IPS-15b (cell line): ENCODE measurements around the gene HDAC10.
A peak's percentile ranks its signal among the peaks of the same experiment; 100 is the strongest.

ENCODE experiments used
- H3K27me3 ChIP-seq: one replicate; pipeline ENCODE4 v1.6.1; 2013; ENCODE audit warnings: low read length; ENCODE audit not compliant: control insufficient read depth, insufficient read depth
- H3K36me3 ChIP-seq: one replicate; pipeline ENCODE4 v1.6.1; 2013; ENCODE audit warnings: low read length; ENCODE audit not compliant: control insufficient read depth, insufficient read depth
- H3K4me1 ChIP-seq: one replicate; pipeline ENCODE4 v1.6.1; 2013; ENCODE audit warnings: mild to moderate bottlenecking, low read length; ENCODE audit not compliant: control insufficient read depth, insufficient read depth
- H3K4me3 ChIP-seq: one replicate; pipeline ENCODE4 v1.5.1; 2013; ENCODE audit warnings: low read depth, low read length
- H3K9ac ChIP-seq: one replicate; pipeline ENCODE4 v1.6.1; 2013; ENCODE audit warnings: low read depth, mild to moderate bottlenecking, low read length
- H3K9me3 ChIP-seq: one replicate; pipeline ENCODE4 v1.6.1; 2013; ENCODE audit warnings: mild to moderate bottlenecking, low read length; ENCODE audit not compliant: control insufficient read depth, insufficient read depth

HDAC10 gene

DNA sequence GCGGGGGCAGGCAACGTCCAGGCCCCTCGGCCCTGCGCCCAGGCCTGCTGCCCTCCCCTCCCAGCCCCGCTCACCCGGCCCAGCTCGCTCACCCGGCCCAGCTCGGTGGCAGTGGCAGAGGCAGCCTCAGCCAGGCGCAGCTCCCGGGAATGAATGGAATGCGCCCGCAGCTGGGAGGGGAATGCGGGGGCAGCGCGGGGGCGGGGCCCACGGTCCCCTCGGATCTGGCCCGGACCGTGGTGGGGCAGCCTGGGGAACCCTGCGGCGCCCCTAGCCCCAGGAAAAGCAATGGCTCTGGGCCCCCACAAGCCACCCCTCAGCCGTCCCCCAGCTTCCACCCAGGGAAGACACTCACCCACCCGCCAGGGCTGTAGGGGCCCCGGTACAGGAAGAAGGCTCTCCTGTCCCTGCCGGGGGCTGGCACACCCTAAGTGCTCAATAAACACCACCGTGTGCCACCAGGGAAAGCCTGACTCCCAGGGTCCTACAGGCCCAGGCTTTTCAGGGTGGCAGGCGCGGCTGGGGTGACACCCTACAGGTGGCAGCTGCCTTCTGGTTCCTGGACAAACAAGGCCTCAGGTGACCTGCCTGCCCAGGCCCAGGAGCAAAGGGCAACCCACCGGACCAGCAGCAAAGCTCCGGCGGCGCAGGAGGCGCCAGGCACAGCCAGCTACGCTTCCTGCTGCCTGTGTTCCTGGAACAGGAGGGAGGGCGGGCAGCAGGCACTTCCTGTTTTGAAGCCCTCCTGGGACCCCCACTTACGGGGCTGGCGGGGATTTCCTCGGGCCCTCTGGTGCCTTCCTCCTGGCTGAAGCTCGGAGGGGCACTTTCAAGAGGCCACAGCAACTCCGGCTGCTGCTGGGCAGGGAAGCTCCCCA is 42.6 kb upstream of the HDAC10 start:
- H3K4me1 ChIP-seq: peaks cover 4% of the 10 kb centered on the region
- H3K9ac ChIP-seq: peak overlapping the region; percentile 60
- H3K4me3 ChIP-seq: no peak overlapping the region
- no peaks in the 10 kb centered on the region for H3K27me3 ChIP-seq
- H3K9me3 ChIP-seq: no peaks in the 10 kb centered on the region
- peaks cover 24% of the 10 kb centered on the region for H3K36me3 ChIP-seq

DNA sequence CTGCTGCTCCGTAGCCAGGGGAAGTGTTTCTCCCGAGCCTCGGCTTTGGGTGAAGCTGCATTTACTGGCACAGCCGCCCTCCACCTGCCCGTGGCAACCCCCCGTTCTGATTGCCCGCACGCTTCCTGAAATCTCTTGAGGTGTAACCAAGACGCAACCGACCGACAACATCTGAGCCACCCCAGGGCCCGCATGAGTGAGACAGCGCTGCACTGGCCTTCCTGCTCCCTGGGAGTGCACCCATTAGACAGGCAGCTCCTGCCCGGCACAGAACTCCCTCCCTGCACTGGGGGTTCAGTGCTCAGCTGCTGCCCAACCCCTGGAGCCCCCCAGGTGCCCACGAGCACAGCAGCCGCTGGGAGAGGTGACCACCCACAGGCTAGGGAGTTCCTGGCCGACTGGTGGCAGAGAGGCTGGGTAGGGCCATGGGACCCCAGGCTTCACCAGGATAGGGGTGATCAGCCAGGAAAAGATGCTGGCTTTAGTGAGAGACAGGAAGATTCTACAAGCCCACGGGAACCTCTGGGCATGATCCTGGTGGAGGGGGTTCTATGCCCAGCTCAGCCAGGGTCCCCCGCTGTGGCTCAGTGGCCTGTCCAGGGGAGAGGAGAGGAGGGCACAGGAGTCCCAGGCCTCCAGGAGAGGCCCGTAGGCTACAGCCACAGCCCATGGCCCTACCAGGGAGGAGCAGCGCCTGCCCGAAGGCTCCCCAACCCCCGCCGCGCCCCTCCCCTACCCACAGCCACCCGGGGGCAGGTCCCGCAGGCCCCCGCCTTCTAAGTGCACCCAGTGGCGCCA is 41.8 kb upstream of the HDAC10 start:
- Histone ChIP-seq H3K4me1 (peaks cover 4% of the 10 kb centered on the region), H3K9me3 (no peaks in the 10 kb centered on the region), H3K36me3 (peaks cover 30% of the 10 kb centered on the region), H3K27me3 (no peaks in the 10 kb centered on the region), H3K9ac (peak overlapping the region; percentile 37), H3K4me3 (no peak overlapping the region)

DNA sequence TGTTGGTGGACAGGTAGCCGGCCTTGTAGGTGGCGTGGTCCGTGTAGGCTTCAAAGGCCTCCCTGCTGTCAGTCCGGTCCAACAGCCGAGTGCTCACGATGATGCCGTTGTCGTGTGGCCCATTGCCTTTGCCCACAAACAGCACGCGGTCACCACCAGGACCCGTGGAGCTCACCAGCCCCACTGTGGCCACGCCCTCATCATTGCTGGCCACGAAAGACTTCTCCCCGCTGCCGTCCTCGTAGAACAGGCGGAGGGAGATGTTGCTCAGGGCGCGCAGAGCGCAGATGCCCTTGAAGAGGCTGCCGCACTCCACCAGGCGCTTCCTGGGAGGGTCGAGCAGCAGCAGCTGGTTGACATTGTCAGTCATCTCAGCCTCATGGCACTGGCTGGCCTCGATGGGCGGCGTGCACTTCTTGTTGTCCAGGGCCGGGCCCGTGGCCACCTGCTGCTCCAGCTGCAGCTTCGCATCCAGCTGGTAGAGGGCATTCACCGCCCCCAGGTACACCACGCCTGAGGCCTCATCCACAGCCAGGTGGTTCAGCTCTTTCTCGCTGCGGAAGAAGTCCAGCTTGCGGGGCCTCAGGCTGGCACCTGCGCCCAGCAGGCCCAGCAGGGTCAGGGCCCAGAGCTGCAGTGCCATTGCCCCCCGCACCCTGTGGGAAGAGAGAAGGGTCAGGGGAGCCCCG is 39.0 kb upstream of the HDAC10 start:
- no peak overlapping the region for H3K9ac ChIP-seq
- peaks cover 4% of the 10 kb centered on the region for H3K4me1 ChIP-seq
- H3K4me3 ChIP-seq: no peak overlapping the region
- no peaks in the 10 kb centered on the region for H3K27me3 ChIP-seq
- H3K9me3 ChIP-seq: no peaks in the 10 kb centered on the region
- H3K36me3 ChIP-seq: peaks cover 43% of the 10 kb centered on the region

DNA sequence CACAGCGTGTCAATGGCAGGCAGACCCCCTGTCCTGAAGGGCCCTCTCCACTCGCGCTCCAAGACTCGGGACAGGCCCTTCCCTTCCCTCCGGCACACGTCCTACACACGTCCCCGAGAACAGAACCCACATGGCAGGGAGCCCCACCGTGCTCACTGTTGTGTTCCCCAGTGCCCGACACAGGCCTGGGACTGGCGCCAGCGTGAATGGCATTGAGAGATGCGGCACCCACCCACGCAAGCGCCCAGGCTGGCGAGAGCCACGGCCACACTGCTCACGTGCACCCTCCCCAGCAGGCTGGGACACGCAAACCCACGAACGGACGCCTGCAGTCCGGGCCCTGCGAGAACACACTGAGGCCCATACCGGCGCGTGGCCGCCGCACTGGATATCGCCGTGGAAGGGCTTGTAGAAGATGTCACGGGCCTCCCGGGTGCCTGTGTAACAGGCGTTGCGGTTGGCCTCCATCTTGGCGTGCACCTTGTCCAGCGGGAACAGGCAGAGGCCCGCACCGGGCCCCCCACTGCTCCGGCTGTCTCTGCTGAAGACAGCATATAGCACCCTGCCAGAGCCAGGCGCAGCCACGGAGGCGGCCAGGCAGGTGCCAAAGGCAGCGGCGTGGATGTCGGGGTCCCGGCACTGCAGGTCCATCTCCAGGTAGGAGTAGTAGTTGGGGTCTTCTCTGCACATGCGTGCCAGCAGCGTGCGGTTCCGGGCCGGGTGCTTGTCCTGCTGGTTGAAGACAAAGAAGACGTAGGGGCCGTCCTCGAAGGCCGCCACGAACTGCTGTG is 38.3 kb upstream of the HDAC10 start:
- no peaks in the 10 kb centered on the region for H3K27me3 ChIP-seq
- H3K9me3 ChIP-seq: no peaks in the 10 kb centered on the region
- no peak overlapping the region for H3K4me3 ChIP-seq
- H3K4me1 ChIP-seq: peaks cover 4% of the 10 kb centered on the region
- H3K36me3 ChIP-seq: peaks cover 44% of the 10 kb centered on the region
- no peak overlapping the region for H3K9ac ChIP-seq

DNA sequence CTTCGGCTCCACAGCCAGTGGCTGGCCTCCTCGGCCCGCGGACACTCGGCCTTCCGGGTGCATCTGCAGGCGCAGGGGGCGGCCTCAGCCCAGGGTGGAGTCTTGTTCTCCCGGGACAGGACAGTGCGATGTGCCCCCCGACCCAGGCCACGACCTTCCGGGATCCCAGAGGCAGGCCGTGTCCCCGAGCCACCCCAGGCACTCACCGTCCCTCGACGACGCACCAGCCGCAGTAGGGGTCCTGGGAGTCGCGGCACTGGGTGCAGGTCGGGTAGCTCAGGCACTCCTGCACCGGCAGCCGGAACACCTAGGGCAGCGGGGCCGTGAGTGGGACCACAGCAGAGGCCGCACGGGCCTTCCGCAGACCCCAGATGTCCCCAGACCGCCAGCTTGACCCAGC is 36.7 kb upstream of the HDAC10 start:
- Histone ChIP-seq H3K4me3 (no peak overlapping the region), H3K9ac (no peak overlapping the region), H3K27me3 (no peaks in the 10 kb centered on the region), H3K4me1 (no peaks in the 10 kb centered on the region), H3K9me3 (no peaks in the 10 kb centered on the region), H3K36me3 (peaks cover 57% of the 10 kb centered on the region)

DNA sequence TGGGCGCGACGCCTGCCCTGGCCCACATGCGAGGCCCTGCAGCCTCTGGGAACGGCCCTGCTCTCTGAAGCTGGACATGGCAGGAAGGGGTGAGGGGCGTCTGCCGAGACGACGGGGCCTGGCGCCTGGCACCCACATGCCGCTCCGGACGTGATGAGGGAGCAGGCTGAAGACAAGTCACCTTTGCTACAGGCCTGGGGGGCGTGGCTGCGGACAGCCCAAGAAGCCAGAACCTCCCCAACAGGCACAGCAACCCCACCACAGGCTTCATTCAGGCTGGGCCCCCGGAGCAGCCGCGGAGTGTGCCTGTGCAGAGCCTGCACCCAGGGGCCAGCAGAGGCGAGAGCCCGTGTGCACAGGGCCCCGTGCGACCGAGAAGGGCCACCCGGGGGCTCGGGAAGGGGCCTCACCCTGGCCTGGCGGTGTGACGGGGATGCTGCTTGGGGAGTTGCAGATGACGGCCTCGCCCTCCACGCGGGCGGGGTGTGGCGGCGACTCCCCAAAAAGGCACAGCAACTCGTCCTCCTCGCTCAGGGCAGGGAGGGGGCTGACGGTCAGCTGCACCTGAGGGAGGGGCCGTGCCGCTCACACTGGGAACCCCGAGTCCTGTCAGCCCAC is 35.7 kb upstream of the HDAC10 start:
- H3K27me3 ChIP-seq: no peaks in the 10 kb centered on the region
- H3K9me3 ChIP-seq: no peaks in the 10 kb centered on the region
- H3K9ac ChIP-seq: no peak overlapping the region
- no peaks in the 10 kb centered on the region for H3K4me1 ChIP-seq
- no peak overlapping the region for H3K4me3 ChIP-seq
- peaks cover 65% of the 10 kb centered on the region for H3K36me3 ChIP-seq

DNA sequence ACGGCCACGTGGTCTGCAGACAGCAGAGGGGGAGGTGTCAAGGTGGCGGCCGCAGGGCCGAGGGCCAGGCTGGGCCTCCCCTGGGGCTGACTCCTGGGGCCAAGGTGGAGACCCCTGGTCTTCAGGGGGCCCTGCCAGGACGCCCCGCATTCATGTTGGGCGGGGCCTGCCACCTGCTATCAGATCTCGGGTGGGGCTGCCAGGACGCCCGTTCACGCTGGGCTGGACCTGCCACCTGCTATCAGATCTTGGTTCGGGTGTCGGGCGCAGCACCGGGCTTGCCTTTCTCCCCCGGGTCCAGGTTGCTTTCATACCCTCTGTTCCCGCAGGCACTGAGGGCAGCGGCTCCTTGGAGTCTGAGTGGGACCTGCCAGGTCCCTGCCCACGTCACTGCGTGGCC is 35.2 kb upstream of the HDAC10 start:
- H3K4me1 ChIP-seq: no peaks in the 10 kb centered on the region
- peaks cover 70% of the 10 kb centered on the region for H3K36me3 ChIP-seq
- no peak overlapping the region for H3K4me3 ChIP-seq
- no peak overlapping the region for H3K9ac ChIP-seq
- H3K9me3 ChIP-seq: no peaks in the 10 kb centered on the region
- no peaks in the 10 kb centered on the region for H3K27me3 ChIP-seq

DNA sequence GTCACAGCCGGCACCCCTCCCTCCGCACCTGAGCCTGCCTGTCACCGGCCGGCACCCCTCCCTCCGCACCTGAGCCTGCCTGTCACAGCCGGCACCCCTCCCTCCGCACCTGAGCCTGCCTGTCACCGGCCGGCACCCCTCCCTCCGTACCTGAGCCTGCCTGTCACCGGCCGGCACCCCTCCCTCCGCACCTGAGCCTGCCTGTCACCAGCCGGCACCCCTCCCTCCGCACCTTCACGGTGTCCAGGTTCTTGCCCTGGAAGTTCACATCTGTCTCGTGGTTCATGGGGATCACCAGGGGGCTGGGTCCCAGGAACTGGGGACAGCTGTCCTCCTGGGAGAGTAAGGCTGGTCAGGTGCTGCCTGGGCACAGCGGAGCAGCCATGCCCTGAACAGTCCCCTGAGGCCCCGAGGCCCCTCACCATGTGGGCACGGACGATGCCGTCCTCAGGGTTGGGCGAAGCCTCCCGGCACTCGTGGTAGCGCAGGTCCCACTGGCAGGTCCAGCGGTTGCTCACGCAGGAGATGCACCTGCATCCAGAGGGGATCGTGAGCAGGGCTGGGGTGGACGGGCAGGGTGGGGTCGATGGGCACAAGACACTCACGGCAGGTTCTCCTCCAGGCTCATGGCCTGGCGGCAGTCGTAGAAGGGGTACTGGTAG is 34.6 kb upstream of the HDAC10 start:
- peaks cover 71% of the 10 kb centered on the region for H3K36me3 ChIP-seq
- H3K27me3 ChIP-seq: no peaks in the 10 kb centered on the region
- no peaks in the 10 kb centered on the region for H3K4me1 ChIP-seq
- H3K9me3 ChIP-seq: no peaks in the 10 kb centered on the region
- H3K4me3 ChIP-seq: no peak overlapping the region
- no peak overlapping the region for H3K9ac ChIP-seq

DNA sequence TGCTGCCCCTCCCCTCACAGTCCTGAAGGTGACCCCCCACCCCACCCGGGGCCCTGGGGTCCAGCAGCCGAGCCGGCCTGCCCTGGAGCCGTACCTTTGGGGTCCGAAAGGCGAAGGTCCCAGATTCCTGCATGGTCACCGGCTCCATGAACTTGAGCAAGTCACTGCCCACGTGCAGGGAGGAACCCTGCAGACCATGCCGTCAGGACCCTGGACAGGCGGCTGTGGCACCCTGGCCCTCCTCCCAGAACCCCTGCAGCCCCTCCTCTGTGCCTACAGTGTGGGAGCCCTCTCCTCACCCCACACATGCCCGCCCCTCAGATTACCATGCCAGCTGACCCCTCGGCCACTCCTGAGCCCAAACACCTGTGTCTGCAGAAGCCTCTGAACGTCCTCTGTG is 33.4 kb upstream of the HDAC10 start:
- peaks cover 69% of the 10 kb centered on the region for H3K36me3 ChIP-seq
- H3K9ac ChIP-seq: no peak overlapping the region
- H3K27me3 ChIP-seq: no peaks in the 10 kb centered on the region
- H3K4me3 ChIP-seq: no peak overlapping the region
- H3K9me3 ChIP-seq: no peaks in the 10 kb centered on the region
- H3K4me1 ChIP-seq: no peaks in the 10 kb centered on the region

DNA sequence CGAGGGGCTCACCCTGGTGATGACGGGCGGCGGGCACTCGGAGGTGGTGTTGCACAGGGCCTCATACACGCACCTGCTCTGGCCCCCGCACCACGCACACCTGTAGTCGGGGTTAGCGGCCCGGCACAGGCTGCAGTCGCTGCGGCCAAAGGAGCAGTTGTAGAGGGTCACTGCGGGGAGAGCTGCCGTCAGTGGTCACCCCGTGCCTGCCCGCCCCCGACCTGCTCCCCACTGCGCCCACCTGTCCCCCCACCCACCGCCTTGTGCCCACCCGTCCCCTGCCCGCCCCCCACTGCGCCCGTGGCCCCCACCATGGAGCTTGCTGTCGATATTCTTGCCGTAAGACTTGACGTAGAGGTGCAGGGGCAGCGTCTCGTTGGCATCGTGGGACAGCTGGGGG is 32.8 kb upstream of the HDAC10 start:
- Histone ChIP-seq H3K9me3 (no peaks in the 10 kb centered on the region), H3K4me1 (no peaks in the 10 kb centered on the region), H3K27me3 (no peaks in the 10 kb centered on the region), H3K9ac (no peak overlapping the region), H3K4me3 (no peak overlapping the region), H3K36me3 (peaks cover 69% of the 10 kb centered on the region)
